Endodermal cell (in vitro differentiated cells): ENCODE measurements around the gene CELSR2. TPM values are rescaled to one million over a fixed set of nuclear protein-coding genes. Genes with fewer than 3 reads are reported as not detected.
A peak's percentile ranks its signal among the peaks of the same experiment; 100 is the strongest.

Experiments used
- DNase-seq: peaks from one replicate; pipeline ENCODE4 v3.0.0-alpha.2; 2017
- H3K27ac ChIP-seq: 2 replicates; pipeline ENCODE4 v1.5.1; 2013; ENCODE audit warnings: mild to moderate bottlenecking, low read depth, low read length, moderate library complexity
- H3K27me3 ChIP-seq: 2 replicates; pipeline ENCODE4 v1.6.1; 2013; ENCODE audit warnings: mild to moderate bottlenecking, low read length, moderate library complexity; ENCODE audit not compliant: insufficient read depth, control insufficient read depth, poor library complexity, severe bottlenecking
- H3K36me3 ChIP-seq: 2 replicates; pipeline ENCODE4 v1.7.0; 2013; ENCODE audit warnings: mild to moderate bottlenecking, low read length, moderate library complexity; ENCODE audit not compliant: control insufficient read depth, insufficient read depth
- H3K4me1 ChIP-seq: one replicate; pipeline ENCODE4 v1.7.0; 2013; ENCODE audit warnings: low read length; ENCODE audit not compliant: control insufficient read depth, insufficient read depth
- H3K4me3 ChIP-seq: 2 replicates; pipeline ENCODE4 v1.5.1; 2013; ENCODE audit warnings: mild to moderate bottlenecking, low read length, moderate library complexity
- H3K9ac ChIP-seq: 2 replicates; pipeline ENCODE4 v1.6.1; 2013; ENCODE audit warnings: mild to moderate bottlenecking, low read length, moderate library complexity; ENCODE audit not compliant: poor library complexity, severe bottlenecking; ENCODE audit errors: extremely low read depth
- H3K9me3 ChIP-seq: 2 replicates; pipeline ENCODE4 v1.6.1; 2013; ENCODE audit warnings: mild to moderate bottlenecking, low read length, moderate library complexity; ENCODE audit not compliant: control insufficient read depth
- H3K27ac Mint-ChIP-seq: 2 replicates; pipeline ENCODE4 v1.8.0; 2020; ENCODE audit warnings: mixed read lengths
- H3K27me3 Mint-ChIP-seq: 2 replicates; pipeline ENCODE4 v1.8.0; 2021; ENCODE audit warnings: mild to moderate bottlenecking, mixed read lengths; ENCODE audit not compliant: insufficient read depth
- H3K36me3 Mint-ChIP-seq: 2 replicates; pipeline ENCODE4 v1.8.0; 2020; ENCODE audit warnings: low read depth, mixed read lengths
- H3K4me1 Mint-ChIP-seq: 2 replicates; pipeline ENCODE4 v1.8.0; 2020; ENCODE audit warnings: mixed read lengths
- H3K4me3 Mint-ChIP-seq: 2 replicates; pipeline ENCODE4 v1.8.0; 2020; ENCODE audit warnings: mild to moderate bottlenecking, moderate library complexity, mixed read lengths
- H3K9me3 Mint-ChIP-seq: 2 replicates; pipeline ENCODE4 v1.8.0; 2020; ENCODE audit warnings: mild to moderate bottlenecking, mixed read lengths
- WGBS, 2 experiments: methylation state at CpG; one replicate each; pipeline versions ENCODE4 v1.1.5 to v1.1.7; 2013; ENCODE audit warnings: missing lambda C conversion rate in 2 of 2, mixed read lengths in 1 of 2; ENCODE audit not compliant: insufficient coverage in 1 of 2, insufficient read length in 1 of 2; 5-methylcytosine and 5-hydroxymethylcytosine counted together
- total RNA-seq, 2 donors: library from RNA; stranded (reverse); fragmentation: NEBNext Ultra II Directional in 1 of 2; extraction: Animal tissue kit (Norgen Biotek cat#: 25700) in 1 of 2; gene quantifications; 2 replicates in 1 of 2; 3 replicates in 1 of 2; pipeline ENCODE4 v1.2.1, GENCODE V29; 2021
- TF ChIP-seq, protein P1 (sequence below): fragments of 200-600 bp; sonication (generic); conservative IDR thresholded peaks from 2 replicates; pipeline ENCODE4 v1.5.0; 2021; ENCODE audit warnings: antibody characterized with exemption, mild to moderate bottlenecking

Gene CELSR2
- total RNA-seq, 2 donors from 2014 or later = 16.1 to 20.2 TPM

GRCh38 chr1:109293026-109293425 is 43.7 kb downstream of the CELSR2 start:
- Mint-ChIP-seq H3K4me3 (no peak overlapping the region), H3K36me3 (no peaks in the 10 kb centered on the region), H3K4me1 (peaks cover 7% of the 10 kb centered on the region), H3K27me3 (peaks cover 3% of the 10 kb centered on the region), H3K9me3 (peaks cover 2% of the 10 kb centered on the region), H3K27ac (no peak overlapping the region)
- 87 to 94% methylated on average over 2 of the region's 2 CpGs for WGBS, 2 experiments
- H3K4me1 ChIP-seq = no peaks in the 10 kb centered on the region
- H3K27ac ChIP-seq = no peak overlapping the region
- TF ChIP-seq, protein P1, sequence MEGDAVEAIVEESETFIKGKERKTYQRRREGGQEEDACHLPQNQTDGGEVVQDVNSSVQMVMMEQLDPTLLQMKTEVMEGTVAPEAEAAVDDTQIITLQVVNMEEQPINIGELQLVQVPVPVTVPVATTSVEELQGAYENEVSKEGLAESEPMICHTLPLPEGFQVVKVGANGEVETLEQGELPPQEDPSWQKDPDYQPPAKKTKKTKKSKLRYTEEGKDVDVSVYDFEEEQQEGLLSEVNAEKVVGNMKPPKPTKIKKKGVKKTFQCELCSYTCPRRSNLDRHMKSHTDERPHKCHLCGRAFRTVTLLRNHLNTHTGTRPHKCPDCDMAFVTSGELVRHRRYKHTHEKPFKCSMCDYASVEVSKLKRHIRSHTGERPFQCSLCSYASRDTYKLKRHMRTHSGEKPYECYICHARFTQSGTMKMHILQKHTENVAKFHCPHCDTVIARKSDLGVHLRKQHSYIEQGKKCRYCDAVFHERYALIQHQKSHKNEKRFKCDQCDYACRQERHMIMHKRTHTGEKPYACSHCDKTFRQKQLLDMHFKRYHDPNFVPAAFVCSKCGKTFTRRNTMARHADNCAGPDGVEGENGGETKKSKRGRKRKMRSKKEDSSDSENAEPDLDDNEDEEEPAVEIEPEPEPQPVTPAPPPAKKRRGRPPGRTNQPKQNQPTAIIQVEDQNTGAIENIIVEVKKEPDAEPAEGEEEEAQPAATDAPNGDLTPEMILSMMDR = no peak
- no peaks in the 10 kb centered on the region for H3K36me3 ChIP-seq
- H3K27me3 ChIP-seq = peaks cover 17% of the 10 kb centered on the region
- DNase-seq = no peak
- no peak overlapping the region for H3K9ac ChIP-seq
- no peak overlapping the region for H3K4me3 ChIP-seq
- H3K9me3 ChIP-seq = no peaks in the 10 kb centered on the region

DNA sequence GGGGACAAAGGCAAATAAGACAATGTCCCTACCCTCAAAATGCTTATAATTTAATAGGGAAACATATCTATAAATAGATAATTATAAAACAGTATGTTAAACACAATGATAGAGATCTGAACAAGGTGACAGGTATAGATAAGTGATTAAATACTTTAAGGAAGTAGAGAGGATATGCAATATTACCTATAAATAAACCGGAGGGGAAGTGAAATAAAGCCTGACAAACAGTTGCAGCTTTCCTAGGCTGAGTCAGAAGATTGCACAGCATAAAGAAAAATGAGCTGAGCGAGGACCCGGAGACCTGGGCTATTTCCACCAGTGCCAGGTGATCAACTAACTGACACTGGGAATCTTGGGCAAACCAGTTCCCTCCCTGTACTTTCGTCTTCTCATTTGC is 45.1 kb downstream of the CELSR2 start:
- Mint-ChIP-seq H3K9me3 (no peaks in the 10 kb centered on the region), H3K36me3 (no peaks in the 10 kb centered on the region), H3K27ac (no peak overlapping the region), H3K4me1 (peaks cover 11% of the 10 kb centered on the region), H3K27me3 (peaks cover 7% of the 10 kb centered on the region), H3K4me3 (no peak overlapping the region)
- 96 to 100% methylated on average over 2 to 4 of the region's 4 CpGs for WGBS, 2 experiments
- H3K9ac ChIP-seq = no peak overlapping the region
- no peak overlapping the region for H3K27ac ChIP-seq
- H3K4me1 ChIP-seq = peaks cover 5% of the 10 kb centered on the region
- H3K9me3 ChIP-seq = no peaks in the 10 kb centered on the region
- no peak for DNase-seq
- no peak overlapping the region for H3K4me3 ChIP-seq
- peaks cover 17% of the 10 kb centered on the region for H3K27me3 ChIP-seq
- TF ChIP-seq, protein P1 = no peak
- H3K36me3 ChIP-seq = no peaks in the 10 kb centered on the region

- H3K9me3 Mint-ChIP-seq = no peaks in the 10 kb centered on the region
- Histone ChIP-seq H3K9ac (no peak overlapping the region), H3K36me3 (no peaks in the 10 kb centered on the region), H3K9me3 (no peaks in the 10 kb centered on the region), H3K4me1 (peaks cover 5% of the 10 kb centered on the region), H3K27me3 (peaks cover 17% of the 10 kb centered on the region), H3K4me3 (no peak overlapping the region), H3K27ac (no peak overlapping the region)
- H3K4me1 Mint-ChIP-seq = peaks cover 13% of the 10 kb centered on the region
- no peaks in the 10 kb centered on the region for H3K36me3 Mint-ChIP-seq
- H3K4me3 Mint-ChIP-seq = no peak overlapping the region
- TF ChIP-seq, protein P1 = peak; percentile 19
- no peak for DNase-seq
- peaks cover 8% of the 10 kb centered on the region for H3K27me3 Mint-ChIP-seq
- WGBS, 2 experiments = 60 to 85% methylated on average over 3 to 12 of the region's 12 CpGs
- H3K27ac Mint-ChIP-seq = no peak overlapping the region
Observed at GRCh38 chr1:109295712-109296415, 46.5 kb downstream of the CELSR2 start.
